ENCODE results near the gene MARK3. TPM values are rescaled to one million over a fixed set of nuclear protein-coding genes. Genes with fewer than 3 reads are reported as not detected.

MARK3 gene
- 52.4 to 62.6 TPM (median 53.7 TPM) in 5 replicates for total RNA-seq (2022; extraction: Qiagen RNA extraction)

GRCh38 chr14:103385152-103385928, at the start of gene MARK3:
Gene MARK3 (plus strand): TSS chr14:103385415. CDS start chr14:103386030, 615 bp downstream.

GRCh38 chr14:103522649-103523574, 137.7 kb downstream of the MARK3 start, which contains the start of gene CKB:
Gene CKB (minus strand): TSS chr14:103522830. CDS start chr14:103522493, 337 bp downstream.

GRCh38 chr14:103528587-103529382, 143.6 kb downstream of the MARK3 start, which contains the start of gene TRMT61A:
Gene TRMT61A (plus strand): TSS chr14:103529196. CDS start chr14:103529979, 783 bp downstream.

Other genes with a start within 250 kb of the MARK3 start
- gene EIF5, start 51.2 kb upstream of the MARK3 start, total RNA-seq (2022; extraction: Qiagen RNA extraction), result 192 to 280 TPM (median 262 TPM) in 5 replicates
- gene CKB, start 137.4 kb downstream of the MARK3 start, total RNA-seq (2022; extraction: Qiagen RNA extraction), result 123 to 162 TPM (median 147 TPM) in 5 replicates
- gene TRMT61A, start 143.8 kb downstream of the MARK3 start, total RNA-seq (2022; extraction: Qiagen RNA extraction), result 19.1 to 28.0 TPM (median 25.1 TPM) in 5 replicates
- gene BAG5, start 177.2 kb downstream of the MARK3 start, total RNA-seq (2022; extraction: Qiagen RNA extraction), result 21.8 to 28.0 TPM (median 23.5 TPM) in 5 replicates
- gene COA8, start 177.5 kb downstream of the MARK3 start, total RNA-seq (2022; extraction: Qiagen RNA extraction), result 45.6 to 64.1 TPM (median 53.5 TPM) in 5 replicates
- gene KLC1, start 243.8 kb downstream of the MARK3 start, total RNA-seq (2022; extraction: Qiagen RNA extraction), result 89.2 to 113 TPM (median 100 TPM) in 5 replicates